Lower lobe of right lung (tissue), 2 donors: Measurements from ENCODE around the gene C1GALT1C1. TPM values are rescaled to one million over a fixed set of nuclear protein-coding genes. Genes with fewer than 3 reads are reported as not detected.
"Not testable (repeated sequence)": the region's sequence is repeated elsewhere in the genome, so short reads cannot be mapped to it uniquely, and the experiment has no call there.

ENCODE experiments used
- ATAC-seq, 2 donors: fragments of 200-7000 bp; cut with Tn5 transposase; one replicate each; pipeline ENCODE4 v1.9.1; 2020 to 2022; ENCODE audit warnings: mild to moderate bottlenecking in 2 of 2, moderate library complexity in 2 of 2
- DNase-seq: peaks from one replicate; pipeline ENCODE4 v3.0.0-alpha.2; 2020
- H3K27ac ChIP-seq: fragments of 200-600 bp; one replicate; pipeline ENCODE4 v1.8.0; 2022
- H3K27me3 ChIP-seq: fragments of 200-600 bp; one replicate; pipeline ENCODE4 v1.8.0; 2022; ENCODE audit warnings: low read depth
- H3K36me3 ChIP-seq: fragments of 200-600 bp; one replicate; pipeline ENCODE4 v1.8.0; 2022; ENCODE audit warnings: mild to moderate bottlenecking
- H3K4me1 ChIP-seq: fragments of 200-600 bp; one replicate; pipeline ENCODE4 v1.8.0; 2022
- H3K4me3 ChIP-seq: fragments of 200-600 bp; one replicate; pipeline ENCODE4 v1.8.0; 2022; ENCODE audit warnings: mild to moderate bottlenecking
- H3K9me3 ChIP-seq: fragments of 200-600 bp; one replicate; pipeline ENCODE4 v1.8.0; 2022
- CTCF ChIP-seq: fragments of 200-600 bp; IDR thresholded peaks from one replicate; pipeline ENCODE4 v1.8.0; 2022; ENCODE audit warnings: antibody characterized with exemption, mild to moderate bottlenecking
- intact Hi-C: fragments of 100-400 bp; cut with DNase I; formaldehyde crosslinking; loops from one replicate; pipeline ENCODE4 v1.11.0; 2022
- total RNA-seq: library from RNA; stranded (reverse); fragmentation: NEBNext Ultra II Directional; extraction: Animal tissue kit (Norgen Biotek cat#: 25700); gene quantifications from one replicate; pipeline ENCODE4 v1.2.1, GENCODE V29; 2021
- donor health status: DM: no; HTN: yes; CAD: no; lungs with severe emphysema.

Gene C1GALT1C1
- total RNA-seq, 1 donor from 2014 or later = 21.8 TPM

- no peak overlapping the region for H3K27ac ChIP-seq
- intact Hi-C loops = no loop called here
- no peaks in the 10 kb centered on the region for H3K4me1 ChIP-seq
- no peaks in the 10 kb centered on the region for H3K36me3 ChIP-seq
- no peak for TF ChIP-seq CTCF
- H3K27me3 ChIP-seq = no peaks in the 10 kb centered on the region
- H3K9me3 ChIP-seq = no peaks in the 10 kb centered on the region
- no peak overlapping the region for H3K4me3 ChIP-seq
- no peak for ATAC-seq
- DNase-seq = no peak
These were observed 38.5 kb upstream of the C1GALT1C1 start for GRCh38 chrX:120668357-120668756.

- H3K4me3 ChIP-seq, H3K9me3 ChIP-seq, H3K27me3 ChIP-seq, H3K36me3 ChIP-seq, intact Hi-C loops, ATAC-seq, DNase-seq, H3K4me1 ChIP-seq, H3K27ac ChIP-seq: not testable (repeated sequence)
These were observed 34.7 kb upstream of the C1GALT1C1 start for GRCh38 chrX:120664535-120664934.

GRCh38 chrX:120664081-120664480 is 34.2 kb upstream of the C1GALT1C1 start:
- intact Hi-C loops = no loop called here
- Histone ChIP-seq H3K4me1 (no peaks in the 10 kb centered on the region), H3K27me3 (no peaks in the 10 kb centered on the region), H3K36me3 (no peaks in the 10 kb centered on the region), H3K9me3 (no peaks in the 10 kb centered on the region), H3K27ac (no peak overlapping the region), H3K4me3 (no peak overlapping the region)
- no peak for DNase-seq
- ATAC-seq = no peak
- TF ChIP-seq CTCF = no peak

GRCh38 chrX:120662662-120663061 is 32.8 kb upstream of the C1GALT1C1 start:
- no peaks in the 10 kb centered on the region for H3K4me1 ChIP-seq
- H3K36me3 ChIP-seq = no peaks in the 10 kb centered on the region
- DNase-seq (no peak), ATAC-seq (no peak)
- no peaks in the 10 kb centered on the region for H3K27me3 ChIP-seq
- no peak overlapping the region for H3K4me3 ChIP-seq
- intact Hi-C loops = no loop called here
- H3K27ac ChIP-seq = no peak overlapping the region
- H3K9me3 ChIP-seq = no peaks in the 10 kb centered on the region
- no peak for TF ChIP-seq CTCF

GRCh38 chrX:120660637-120661036 is 30.8 kb upstream of the C1GALT1C1 start:
- intact Hi-C loops = no loop called here
- H3K4me3 ChIP-seq = no peak overlapping the region
- no peaks in the 10 kb centered on the region for H3K9me3 ChIP-seq
- ATAC-seq (no peak), DNase-seq (no peak)
- no peak for TF ChIP-seq CTCF
- no peaks in the 10 kb centered on the region for H3K27me3 ChIP-seq
- H3K36me3 ChIP-seq = no peaks in the 10 kb centered on the region
- no peak overlapping the region for H3K27ac ChIP-seq
- no peaks in the 10 kb centered on the region for H3K4me1 ChIP-seq

- DNase-seq (no peak), ATAC-seq (no peak)
- no peaks in the 10 kb centered on the region for H3K4me1 ChIP-seq
- no peaks in the 10 kb centered on the region for H3K36me3 ChIP-seq
- no peaks in the 10 kb centered on the region for H3K9me3 ChIP-seq
- H3K27me3 ChIP-seq = no peaks in the 10 kb centered on the region
- H3K4me3 ChIP-seq = no peak overlapping the region
- intact Hi-C loops = no loop called here
- no peak overlapping the region for H3K27ac ChIP-seq
- TF ChIP-seq CTCF = no peak
These were observed 23.1 kb upstream of the C1GALT1C1 start for GRCh38 chrX:120653000-120653399.

- ATAC-seq, H3K27ac ChIP-seq: not testable (repeated sequence)
These were observed 22.4 kb upstream of the C1GALT1C1 start for GRCh38 chrX:120652256-120652655.

More at GRCh38 chrX:120652256-120652655, 22.4 kb upstream of the C1GALT1C1 start:
- H3K36me3 ChIP-seq, H3K4me3 ChIP-seq, H3K9me3 ChIP-seq, H3K27me3 ChIP-seq, DNase-seq, intact Hi-C loops, H3K4me1 ChIP-seq: not testable (repeated sequence)
